Measurements from ENCODE around the gene PDZRN4.
"Not testable (repeated sequence)": the region's sequence is repeated elsewhere in the genome, so short reads cannot be mapped to it uniquely, and the experiment has no call there.

PDZRN4 gene

GRCh38 chr12:41174602-41175001 lies 13.5 kb upstream of the PDZRN4 start:
- no peak for DNase-seq (ENCODE audit: low read depth)
- no peak for TF ChIP-seq CTCF (IDR thresholded peaks at IDR 0.05; ENCODE audit: insufficient read depth, low read depth, low read length, missing control alignments)
- no peak overlapping the region for H3K4me3 ChIP-seq (ENCODE audit: low read depth, low read length)

GRCh38 chr12:41179507-41179906 lies 8.6 kb upstream of the PDZRN4 start:
- DNase-seq (ENCODE audit: low read depth); H3K4me3 ChIP-seq (ENCODE audit: low read depth, low read length): not testable (repeated sequence)

- no peak overlapping the region for H3K4me3 ChIP-seq (ENCODE audit: low read depth, low read length)
- no peak for TF ChIP-seq CTCF (IDR thresholded peaks at IDR 0.05; ENCODE audit: insufficient read depth, low read depth, low read length, missing control alignments)
- DNase-seq (ENCODE audit: low read depth): no peak
Observed at GRCh38 chr12:41184864-41185263, 3.3 kb upstream of the PDZRN4 start.

- no peak overlapping the region for H3K4me3 ChIP-seq (ENCODE audit: low read depth, low read length)
- DNase-seq (ENCODE audit: low read depth): no peak
- TF ChIP-seq CTCF (IDR thresholded peaks at IDR 0.05; ENCODE audit: insufficient read depth, low read depth, low read length, missing control alignments): no peak
Observed at GRCh38 chr12:41186026-41186425, 2.1 kb upstream of the PDZRN4 start.

GRCh38 chr12:41188841-41189394 lies 798 bp downstream of the PDZRN4 start:
- H3K4me3 ChIP-seq (ENCODE audit: low read depth, low read length): no peak overlapping the region
- no peak for DNase-seq (ENCODE audit: low read depth)
- no peak for TF ChIP-seq CTCF (IDR thresholded peaks at IDR 0.05; ENCODE audit: insufficient read depth, low read depth, low read length, missing control alignments)

GRCh38 chr12:41189395-41190251 lies 1.5 kb downstream of the PDZRN4 start:
- no peak for TF ChIP-seq CTCF (IDR thresholded peaks at IDR 0.05; ENCODE audit: insufficient read depth, low read depth, low read length, missing control alignments)
- no peak for DNase-seq (ENCODE audit: low read depth)
- H3K4me3 ChIP-seq (ENCODE audit: low read depth, low read length): no peak overlapping the region

GRCh38 chr12:41190338-41190737 lies 2.2 kb downstream of the PDZRN4 start:
- no peak overlapping the region for H3K4me3 ChIP-seq (ENCODE audit: low read depth, low read length)
- TF ChIP-seq CTCF (IDR thresholded peaks at IDR 0.05; ENCODE audit: insufficient read depth, low read depth, low read length, missing control alignments): peak; percentile 24
- DNase-seq (ENCODE audit: low read depth): no peak

- H3K4me3 ChIP-seq (ENCODE audit: low read depth, low read length); DNase-seq (ENCODE audit: low read depth): not testable (repeated sequence)
Observed at GRCh38 chr12:41191549-41191948, 3.4 kb downstream of the PDZRN4 start.
